GM18526 (cell line): ENCODE measurements around the gene COPE.

Experiments used
- POLR2A ChIP-seq: IDR thresholded peaks from 3 replicates; pipeline ENCODE4 v1.6.1; 2011; ENCODE audit not compliant: insufficient read length; ENCODE audit errors: extremely low read depth

The COPE gene

GRCh38 chr19:18859676-18860301 is 59.4 kb downstream of the COPE start:
- TF ChIP-seq POLR2A = no peak

- TF ChIP-seq POLR2A = no peak
Measured at GRCh38 chr19:18858906-18859646, 60.1 kb downstream of the COPE start.

GRCh38 chr19:18857223-18857622 is 62.0 kb downstream of the COPE start:
- no peak for TF ChIP-seq POLR2A

GRCh38 chr19:18856385-18857126 is 62.6 kb downstream of the COPE start:
- no peak for TF ChIP-seq POLR2A

- TF ChIP-seq POLR2A = no peak
Measured at GRCh38 chr19:18855647-18856384, 63.4 kb downstream of the COPE start.

GRCh38 chr19:18854982-18855381 is 64.2 kb downstream of the COPE start:
- TF ChIP-seq POLR2A = no peak

- TF ChIP-seq POLR2A = no peak
Measured at GRCh38 chr19:18853755-18854427, 65.3 kb downstream of the COPE start.

- TF ChIP-seq POLR2A = no peak
Measured at GRCh38 chr19:18852648-18853047, 66.5 kb downstream of the COPE start.

- TF ChIP-seq POLR2A = no peak
Measured at GRCh38 chr19:18851673-18852325, 67.4 kb downstream of the COPE start.

GRCh38 chr19:18850471-18851375 is 68.5 kb downstream of the COPE start:
- no peak for TF ChIP-seq POLR2A

- TF ChIP-seq POLR2A = no peak
Measured at GRCh38 chr19:18849838-18850400, 69.3 kb downstream of the COPE start.
